Lung (tissue), 12 donors: ENCODE results near the gene DNAI4. TPM values are rescaled to one million over a fixed set of nuclear protein-coding genes. Genes with fewer than 3 reads are reported as not detected.

Experiments used
- ATAC-seq: fragments of 200-7000 bp; cut with Tn5 transposase; one replicate; pipeline ENCODE4 v1.9.1; 2020; ENCODE audit warnings: moderate number of reproducible peaks; ENCODE audit not compliant: insufficient read depth, low FRiP score
- DNase-seq, 3 donors: peaks; one replicate each; pipeline ENCODE4 v3.0.0-alpha.2; 2013 to 2017
- H3K27ac ChIP-seq, 2 donors: one replicate each; pipeline ENCODE4 v1.5.1; 2013; ENCODE audit warnings: mild to moderate bottlenecking in 2 of 2, moderate library complexity in 2 of 2, control low read depth in 1 of 2, inconsistent platforms in 1 of 2, low read depth in 1 of 2, low read length in 1 of 2
- H3K27me3 ChIP-seq, 3 donors: one replicate each; pipeline ENCODE4 v1.5.1; 2013; ENCODE audit warnings: low read length in 2 of 3; ENCODE audit not compliant: control insufficient read depth in 3 of 3, insufficient read depth in 3 of 3
- H3K36me3 ChIP-seq, 4 donors: one replicate each; pipeline ENCODE4 v1.5.1; 2013; ENCODE audit warnings: low read length in 4 of 4, mild to moderate bottlenecking in 1 of 4, moderate library complexity in 1 of 4; ENCODE audit not compliant: control insufficient read depth in 4 of 4, insufficient read depth in 4 of 4
- H3K4me1 ChIP-seq, 5 donors: one replicate each; pipeline ENCODE4 v1.5.1; 2013; ENCODE audit warnings: low read length in 5 of 5, mild to moderate bottlenecking in 2 of 5, moderate library complexity in 1 of 5; ENCODE audit not compliant: control insufficient read depth in 5 of 5, insufficient read depth in 5 of 5
- H3K4me3 ChIP-seq: one replicate; pipeline ENCODE4 v1.5.1; 2013; ENCODE audit warnings: mild to moderate bottlenecking, control low read depth, moderate library complexity
- H3K9ac ChIP-seq, 2 donors: one replicate each; pipeline ENCODE4 v1.5.1; 2013; ENCODE audit warnings: low read length in 2 of 2, control low read depth in 1 of 2; ENCODE audit not compliant: insufficient read depth in 1 of 2
- H3K9me3 ChIP-seq, 4 donors: one replicate each; pipeline ENCODE4 v1.5.1; 2013; ENCODE audit warnings: low read length in 3 of 4, mild to moderate bottlenecking in 1 of 4, moderate library complexity in 1 of 4; ENCODE audit not compliant: control insufficient read depth in 4 of 4, insufficient read depth in 3 of 4
- CTCF ChIP-seq: IDR thresholded peaks from 2 replicates; pipeline ENCODE4 v1.5.1; 2012; ENCODE audit warnings: mild to moderate bottlenecking; ENCODE audit errors: control extremely low read depth, extremely low read depth
- WGBS, 2 donors: extraction: QIAGEN DNeasy Blood & Tissue Kit; methylation state at CpG; one replicate each; pipeline ENCODE4 v1.1.7; 2013; 5-methylcytosine and 5-hydroxymethylcytosine counted together
- polyA plus RNA-seq, 2 donors: library from polyadenylated mRNA; stranded (reverse); fragments of 200-250 nt; gene quantifications; one replicate each; pipeline ENCODE4 v1.2.1, GENCODE V29; 2013
- total RNA-seq, 2 donors: library from RNA; depleted of rRNA in 1 of 2; stranded (reverse); fragments of >200 nt in 1 of 2; gene quantifications; one replicate each; pipeline ENCODE4 v1.2.1, GENCODE V29; 2014 to 2021
- donor health status: control.
- donor health status: control.
- donor health status: Bipolar disorder and iron deficiency.
- donor health status: healthy.
- donor health status: DM: yes; HTN: yes; CAD: no.

DNAI4 gene
- total and polyA plus RNA-seq, 4 donors = 4.4 to 61.1 (median 15.5) TPM

DNA sequence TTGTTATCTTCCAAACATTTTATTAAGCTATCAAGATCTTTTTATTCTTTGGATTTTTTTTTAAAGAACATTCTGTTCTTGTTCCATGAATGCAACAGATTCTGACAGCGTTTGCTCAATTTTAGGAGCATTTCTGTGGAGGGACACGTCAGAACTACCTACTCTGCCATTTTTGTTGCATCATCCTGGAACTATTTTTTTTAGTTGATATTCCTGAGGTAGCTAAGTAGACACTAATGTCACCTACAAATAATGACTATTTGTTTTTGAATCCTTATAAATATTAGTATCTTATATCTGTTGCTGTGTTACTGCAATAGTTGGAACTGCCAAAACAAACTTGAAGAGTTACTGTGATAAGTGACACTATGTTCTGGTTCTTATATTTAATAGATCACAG, 57.2 kb downstream of the DNAI4 start:
- WGBS, 2 donors = 90% methylated on average over 2 of the region's 2 CpGs
- Histone ChIP-seq H3K9ac (no peak overlapping the region), H3K27me3 (no peaks in the 10 kb centered on the region), H3K27ac (no peak overlapping the region), H3K9me3 (no peaks in the 10 kb centered on the region), H3K4me3 (no peak overlapping the region), H3K4me1 (no peaks in the 10 kb centered on the region), H3K36me3 (no peaks in the 10 kb centered on the region)
- no peak for TF ChIP-seq CTCF
- ATAC-seq (no peak), DNase-seq (no peak)

DNA sequence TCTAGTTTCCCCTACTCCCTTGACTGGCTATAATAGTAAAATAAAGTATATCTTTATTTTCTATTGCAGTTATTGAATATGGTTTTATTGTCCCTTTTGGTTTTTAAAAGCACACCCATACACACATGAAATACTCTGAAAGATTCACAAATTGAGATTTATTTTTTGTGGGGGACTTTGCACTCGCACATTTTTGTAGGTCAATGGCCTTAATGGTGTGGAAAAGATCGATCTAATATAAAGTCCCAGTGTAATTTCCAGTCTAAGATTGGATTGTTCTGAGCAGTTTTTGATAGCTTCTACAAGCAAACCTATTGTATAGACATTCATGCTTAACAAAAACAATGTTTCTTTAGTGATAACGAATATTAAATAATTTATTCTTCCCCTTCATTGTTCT, 64.1 kb downstream of the DNAI4 start:
- Histone ChIP-seq H3K27me3 (no peaks in the 10 kb centered on the region), H3K4me3 (no peak overlapping the region), H3K36me3 (no peaks in the 10 kb centered on the region), H3K27ac (no peak overlapping the region), H3K9me3 (no peaks in the 10 kb centered on the region), H3K4me1 (no peaks in the 10 kb centered on the region), H3K9ac (no peak overlapping the region)
- TF ChIP-seq CTCF = no peak
- no peak for ATAC-seq
- 73 to 80% methylated on average over 3 of the region's 3 CpGs for WGBS, 2 donors
- DNase-seq = no peak

- DNase-seq = no peak
- Histone ChIP-seq H3K4me3 (no peak overlapping the region), H3K36me3 (peaks cover 0 to 2% (median 0%) of the 10 kb centered on the region in 4 donors), H3K9ac (no peak overlapping the region), H3K27ac (no peak overlapping the region), H3K27me3 (no peaks in the 10 kb centered on the region), H3K9me3 (peaks cover 0 to 4% (median 0%) of the 10 kb centered on the region in 4 donors), H3K4me1 (peaks cover 0 to 4% (median 0%) of the 10 kb centered on the region in 5 donors)
- no peak for TF ChIP-seq CTCF
- ATAC-seq = no peak
- WGBS, 2 donors = 82 to 91% methylated on average over 1 of the region's 1 CpG
Observed at GRCh38 chr1:66853379-66853778, 71.3 kb downstream of the DNAI4 start.

DNA sequence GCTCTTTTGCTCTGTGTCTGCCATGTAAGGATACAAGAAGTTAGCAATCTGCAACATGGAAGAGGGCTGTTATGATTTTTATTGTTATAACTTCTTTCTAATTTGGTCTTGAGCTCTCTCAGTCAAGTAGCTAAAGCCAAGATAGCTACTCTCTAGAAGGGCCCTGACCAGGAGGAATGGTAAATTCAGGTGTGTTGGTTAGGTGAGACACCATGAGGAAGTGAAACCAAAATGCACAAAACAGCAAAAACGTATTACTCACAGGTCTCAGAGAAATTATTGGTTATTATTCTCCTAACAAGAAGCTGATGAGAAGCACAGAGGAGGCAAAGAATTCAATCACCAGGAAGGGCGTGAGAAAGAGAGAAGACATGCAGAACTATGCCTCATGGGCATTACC, 71.8 kb downstream of the DNAI4 start:
- peaks cover 0 to 4% (median 0%) of the 10 kb centered on the region in 5 donors for H3K4me1 ChIP-seq
- no peaks in the 10 kb centered on the region for H3K27me3 ChIP-seq
- WGBS, 2 donors = 89 to 93% methylated on average over 2 of the region's 2 CpGs
- DNase-seq (no peak), ATAC-seq (no peak)
- no peak overlapping the region for H3K4me3 ChIP-seq
- no peak overlapping the region for H3K27ac ChIP-seq
- H3K36me3 ChIP-seq = peaks cover 0 to 2% (median 0%) of the 10 kb centered on the region in 4 donors
- no peak overlapping the region for H3K9ac ChIP-seq
- no peak for TF ChIP-seq CTCF
- H3K9me3 ChIP-seq = peaks cover 0 to 4% (median 0%) of the 10 kb centered on the region in 4 donors
